Right lobe of liver (tissue), 6 donors: ENCODE data around the gene SLC10A1. TPM values are rescaled to one million over a fixed set of nuclear protein-coding genes. Genes with fewer than 3 reads are reported as not detected.

Experiments
- ATAC-seq, 4 donors: fragments of 200-7000 bp; cut with Tn5 transposase; one replicate each; pipeline ENCODE4 v1.9.1; 2020; ENCODE audit warnings: mild to moderate bottlenecking in 4 of 4, moderate library complexity in 4 of 4
- DNase-seq, 3 donors: peaks; one replicate each; pipeline ENCODE4 v3.0.0-alpha.2; 2020
- H3K27ac ChIP-seq, 3 donors: fragments of 200-600 bp; one replicate each; pipeline ENCODE4 v1.8.0; 2022
- H3K27me3 ChIP-seq, 2 donors: fragments of 200-600 bp; one replicate each; pipeline ENCODE4 v1.8.0; 2022
- H3K36me3 ChIP-seq, 4 donors: fragments of 200-600 bp; sonication (generic) in 1 of 4; one replicate each; pipeline versions ENCODE4 v1.5.1 to v1.8.0; 2017 to 2022; ENCODE audit warnings: control low read depth in 1 of 4
- H3K4me1 ChIP-seq, 4 donors: fragments of 200-600 bp; sonication (generic) in 1 of 4; one replicate each; pipeline versions ENCODE4 v1.5.1 to v1.8.0; 2017 to 2022; ENCODE audit warnings: control low read depth in 1 of 4
- H3K4me3 ChIP-seq, 3 donors: fragments of 200-600 bp; one replicate each; pipeline ENCODE4 v1.8.0; 2022
- H3K9me3 ChIP-seq, 4 donors: fragments of 200-600 bp; sonication (generic) in 1 of 4; one replicate each; pipeline versions ENCODE4 v1.5.1 to v1.8.0; 2017 to 2022; ENCODE audit warnings: control low read depth in 1 of 4
- CTCF ChIP-seq, 4 donors: fragments of 200-600 bp in 3 of 4; fragments of 450-650 bp in 1 of 4; IDR thresholded peaks; one replicate each; pipeline versions ENCODE4 v1.5.1 to v1.8.0; 2016 to 2022; ENCODE audit warnings: antibody characterized with exemption in 4 of 4, mild to moderate bottlenecking in 2 of 4
- POLR2A ChIP-seq: fragments of 450-650 bp; IDR thresholded peaks from one replicate; pipeline ENCODE4 v1.6.1; 2017; ENCODE audit warnings: antibody characterized with exemption, mild to moderate bottlenecking
- WGBS: methylation state at CpG from one replicate; pipeline ENCODE4 v1.1.6; 2018; ENCODE audit warnings: low coverage, low lambda C conversion rate; ENCODE audit not compliant: insufficient coverage; ENCODE audit errors: missing lambda C conversion rate; 5-methylcytosine and 5-hydroxymethylcytosine counted together
- intact Hi-C, 2 donors: fragments of 100-400 bp; cut with DNase I; formaldehyde crosslinking; loops; one replicate each; pipeline versions ENCODE4 v1.11.2 to v1.14.1; 2022
- small RNA-seq, 2 experiments: library from RNA; depleted of rRNA; stranded (forward); fragments of <200 nt; gene quantifications; one replicate each; pipeline ENCODE3, GENCODE V24; 2016
- total RNA-seq, 6 experiments: library from RNA; depleted of rRNA in 2 of 6; stranded (reverse); fragments of >200 nt in 2 of 6; fragmentation: NEBNext Ultra II Directional in 3 of 6; extraction: Animal tissue kit (Norgen Biotek cat#: 25700) in 3 of 6; gene quantifications; one replicate each; pipeline versions ENCODE4 v1.1.0 to v1.2.4, GENCODE V29; 2016 to 2023
- donor health status: DM: no; HTN: yes; CAD: no.
- donor health status: DM: no; HTN: no; CAD: no.
- donor health status: DM: no; HTN: no; CAD: no.
- donor health status: DM: no; HTN: yes; CAD: no.
- donor health status: DM: no; HTN: yes; CAD: no.

SLC10A1 gene
- total RNA-seq, 6 experiments from 2014 or later = 61.5 to 260 (median 105) TPM

- 3% methylated on average over 16 of the region's 51 CpGs for WGBS
- Histone ChIP-seq H3K9me3 (no peaks in the 10 kb centered on the region), H3K4me3 (peak overlapping the region; percentile 33 to 59 (median 45)), H3K27me3 (no peaks in the 10 kb centered on the region), H3K36me3 (no peaks in the 10 kb centered on the region), H3K27ac (peak overlapping the region in 2 of 3 donors; percentile 26 to 32), H3K4me1 (peaks cover 0 to 5% (median 0%) of the 10 kb centered on the region in 4 donors)
- DNase-seq (peak; percentile 85 to 90 (median 85)), ATAC-seq (peak; percentile 88 to 91 (median 90))
- intact Hi-C loops = loop anchor here (5.0 to 10.0 kb wide), 3 partner anchors 125 to 142 kb away; no protein-coding TSS in a partner anchor
- TF ChIP-seq CTCF (IDR thresholded peaks at IDR 0.05) (peak; percentile 96 to 99 (median 98)), POLR2A (no peak)
These were observed 70.1 kb downstream of the SLC10A1 start for GRCh38 chr14:69726761-69727511.

Small RNA genes lying within 50 kb of the gene (small RNA-seq; reads per million reads assigned to genes)
- gene RF00614 = 0 reads per million in 2 experiments

Other genes with a start within 250 kb of the SLC10A1 start
- gene CCDC177, start 222.4 kb downstream of the SLC10A1 start, total RNA-seq = under 1 TPM in 3 of 6 experiments, not detected in 3; 0.06 to 0.11 (median 0.07) TPM
- gene SUSD6, start 185.6 kb downstream of the SLC10A1 start, total RNA-seq = 10 to 100 TPM in 5 of 6 experiments, 1 to 10 TPM in 1; 9.6 to 17.4 (median 12.5) TPM
- gene SRSF5, start 30.1 kb downstream of the SLC10A1 start, total RNA-seq = 100 to 1,000 TPM in 4 of 6 experiments, 10 to 100 TPM in 2; 82.3 to 204 (median 126) TPM
- 10 to 100 TPM; 22.3 to 88.5 (median 45.4) TPM for gene SMOC1, start 82.2 kb upstream of the SLC10A1 start, total RNA-seq